Right lobe of liver (tissue), 4 donors: Measurements from ENCODE around the gene BSPRY.

ENCODE experiments used
- POLR2A ChIP-seq: fragments of 450-650 bp; IDR thresholded peaks from one replicate; pipeline ENCODE4 v1.6.1; 2017; ENCODE audit warnings: antibody characterized with exemption, mild to moderate bottlenecking
- TF ChIP-seq, protein P1 (sequence below), 4 donors: fragments of 200-600 bp in 3 of 4; fragments of 450-650 bp in 1 of 4; IDR thresholded peaks; one replicate each; pipeline versions ENCODE4 v1.5.1 to v1.8.0; 2016 to 2022; ENCODE audit warnings: antibody characterized with exemption in 4 of 4, mild to moderate bottlenecking in 2 of 4
- donor health status: DM: no; HTN: no; CAD: no.
- donor health status: DM: no; HTN: no; CAD: no.
- donor health status: DM: no; HTN: yes; CAD: no.

DNA sequence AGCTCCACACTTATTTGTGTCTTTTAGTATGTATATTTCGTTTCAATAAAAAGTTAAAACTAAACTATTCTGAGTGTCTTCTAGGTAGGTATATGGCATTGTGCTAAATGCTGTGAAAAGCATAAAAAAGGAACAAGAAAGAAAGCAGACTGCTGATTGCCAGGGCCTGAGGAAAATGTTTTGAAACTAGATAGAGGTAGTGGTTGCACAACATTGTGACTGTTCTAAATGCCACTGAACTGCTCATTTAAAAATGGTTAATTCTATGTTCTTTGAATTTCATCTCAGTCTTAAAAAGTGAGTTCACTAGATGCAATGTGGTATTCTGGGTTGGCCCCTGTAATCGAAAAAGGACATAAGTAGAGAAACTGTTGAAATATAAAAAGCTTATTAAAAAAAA, 54.3 kb downstream of the BSPRY start:
- no peak for TF ChIP-seq POLR2A
- TF ChIP-seq, protein P1, sequence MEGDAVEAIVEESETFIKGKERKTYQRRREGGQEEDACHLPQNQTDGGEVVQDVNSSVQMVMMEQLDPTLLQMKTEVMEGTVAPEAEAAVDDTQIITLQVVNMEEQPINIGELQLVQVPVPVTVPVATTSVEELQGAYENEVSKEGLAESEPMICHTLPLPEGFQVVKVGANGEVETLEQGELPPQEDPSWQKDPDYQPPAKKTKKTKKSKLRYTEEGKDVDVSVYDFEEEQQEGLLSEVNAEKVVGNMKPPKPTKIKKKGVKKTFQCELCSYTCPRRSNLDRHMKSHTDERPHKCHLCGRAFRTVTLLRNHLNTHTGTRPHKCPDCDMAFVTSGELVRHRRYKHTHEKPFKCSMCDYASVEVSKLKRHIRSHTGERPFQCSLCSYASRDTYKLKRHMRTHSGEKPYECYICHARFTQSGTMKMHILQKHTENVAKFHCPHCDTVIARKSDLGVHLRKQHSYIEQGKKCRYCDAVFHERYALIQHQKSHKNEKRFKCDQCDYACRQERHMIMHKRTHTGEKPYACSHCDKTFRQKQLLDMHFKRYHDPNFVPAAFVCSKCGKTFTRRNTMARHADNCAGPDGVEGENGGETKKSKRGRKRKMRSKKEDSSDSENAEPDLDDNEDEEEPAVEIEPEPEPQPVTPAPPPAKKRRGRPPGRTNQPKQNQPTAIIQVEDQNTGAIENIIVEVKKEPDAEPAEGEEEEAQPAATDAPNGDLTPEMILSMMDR (IDR thresholded peaks at IDR 0.05), result no peak
